Activated CD8-positive, alpha-beta memory T cell treated with anti-CD3 and anti-CD28 coated beads, Interleukin-2, amount 50 U/mL, for 1 hour (primary cell): ENCODE results near the gene HSPD1.

Source experiments
- DNase-seq: peaks from one replicate; pipeline ENCODE4 v3.0.0-alpha.2; 2020; ENCODE audit errors: extremely low read depth

The HSPD1 gene

GRCh38 chr2:197437380-197437779 is 62.3 kb downstream of the HSPD1 start:
- DNase-seq, result no peak
